ENCODE measurements around the gene ADCY9. TPM values are rescaled to one million over a fixed set of nuclear protein-coding genes. Genes with fewer than 3 reads are reported as not detected.
"Not testable (repeated sequence)": the region's sequence is repeated elsewhere in the genome, so short reads cannot be mapped to it uniquely, and the experiment has no call there.

ADCY9 gene
- total and polyA plus RNA-seq, 2 experiments from 2014 or later = 7.1 to 28.4 TPM

- DNase-seq (ENCODE audit: low read depth in 1 of 2, low spot score in 1 of 2) = no peak
- no peak overlapping the region for H3K4me3 ChIP-seq
- peaks cover 6% of the 10 kb centered on the region for H3K4me1 ChIP-seq (ENCODE audit: low read depth)
- no peak overlapping the region for H3K27ac ChIP-seq
- no peaks in the 10 kb centered on the region for H3K36me3 ChIP-seq
- no peak for TF ChIP-seq CTCF (IDR thresholded peaks at IDR 0.05; ENCODE audit: low read depth, low read length)
- H3K27me3 ChIP-seq = no peaks in the 10 kb centered on the region
- no peaks in the 10 kb centered on the region for H3K9me3 ChIP-seq (ENCODE audit: low read depth)
Observed at GRCh38 chr16:4081047-4081446, 35.2 kb downstream of the ADCY9 start.

- Histone ChIP-seq H3K4me3 (no peak overlapping the region), H3K36me3 (no peaks in the 10 kb centered on the region), H3K4me1 (ENCODE audit: low read depth) (peaks cover 6% of the 10 kb centered on the region), H3K27me3 (no peaks in the 10 kb centered on the region), H3K9me3 (ENCODE audit: low read depth) (no peaks in the 10 kb centered on the region), H3K27ac (no peak overlapping the region)
- no peak for TF ChIP-seq CTCF (IDR thresholded peaks at IDR 0.05; ENCODE audit: low read depth, low read length)
- DNase-seq (ENCODE audit: low read depth in 1 of 2, low spot score in 1 of 2) = no peak
Observed at GRCh38 chr16:4077174-4077649, 39.0 kb downstream of the ADCY9 start.

- no peak for DNase-seq (ENCODE audit: low read depth in 1 of 2, low spot score in 1 of 2)
- H3K4me3 ChIP-seq = no peak overlapping the region
- TF ChIP-seq CTCF (IDR thresholded peaks at IDR 0.05; ENCODE audit: low read depth, low read length) = no peak
- no peaks in the 10 kb centered on the region for H3K9me3 ChIP-seq (ENCODE audit: low read depth)
- H3K27me3 ChIP-seq = no peaks in the 10 kb centered on the region
- no peaks in the 10 kb centered on the region for H3K36me3 ChIP-seq
- H3K27ac ChIP-seq = no peak overlapping the region
- no peaks in the 10 kb centered on the region for H3K4me1 ChIP-seq (ENCODE audit: low read depth)
Observed at GRCh38 chr16:4075534-4075933, 40.7 kb downstream of the ADCY9 start.

- H3K4me1 ChIP-seq (ENCODE audit: low read depth); H3K4me3 ChIP-seq; H3K27me3 ChIP-seq; H3K27ac ChIP-seq; H3K9me3 ChIP-seq (ENCODE audit: low read depth); H3K36me3 ChIP-seq; DNase-seq (ENCODE audit: low read depth in 1 of 2, low spot score in 1 of 2): not testable (repeated sequence)
Observed at GRCh38 chr16:4073150-4073549, 43.1 kb downstream of the ADCY9 start.

- no peak overlapping the region for H3K27ac ChIP-seq
- H3K4me3 ChIP-seq = no peak overlapping the region
- no peaks in the 10 kb centered on the region for H3K4me1 ChIP-seq (ENCODE audit: low read depth)
Observed at GRCh38 chr16:4071686-4072561, 44.3 kb downstream of the ADCY9 start.

More at GRCh38 chr16:4071686-4072561, 44.3 kb downstream of the ADCY9 start:
- Histone ChIP-seq H3K36me3 (no peaks in the 10 kb centered on the region), H3K27me3 (no peaks in the 10 kb centered on the region), H3K9me3 (ENCODE audit: low read depth) (no peaks in the 10 kb centered on the region)
- TF ChIP-seq CTCF (IDR thresholded peaks at IDR 0.05; ENCODE audit: low read depth, low read length) = no peak
- DNase-seq (ENCODE audit: low read depth in 1 of 2, low spot score in 1 of 2) = no peak
